HTERT RPE-1 (cell line): ENCODE measurements around the gene PARP8.

ENCODE experiments used
- in situ Hi-C: fragments of 300-500 bp; cut with MboI; formaldehyde crosslinking; loops from 4 replicates; pipeline ENCODE4 v1.14.3; 2020; ENCODE audit warnings: low sequenced_read_pairs

PARP8 gene

DNA sequence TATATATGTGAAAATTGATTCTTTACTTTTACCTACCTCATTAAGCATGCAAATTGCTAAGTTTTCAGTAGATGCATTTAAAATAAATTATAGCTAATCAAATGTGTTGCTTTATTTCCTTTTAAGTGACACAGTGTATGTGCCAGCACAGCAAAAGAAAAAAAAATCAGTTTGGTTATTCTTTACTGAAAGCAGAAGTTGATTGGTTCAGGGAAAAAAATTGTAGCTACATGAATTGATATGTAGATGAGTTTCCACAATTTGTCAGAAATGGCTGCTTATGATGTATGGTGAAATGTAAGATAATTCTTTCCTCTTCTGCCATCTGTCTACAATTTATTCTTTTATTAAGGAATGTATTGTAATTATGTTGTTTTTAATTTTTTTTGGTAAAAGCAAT is 57.8 kb downstream of the PARP8 start:
- in situ Hi-C loops: no loop called here

DNA sequence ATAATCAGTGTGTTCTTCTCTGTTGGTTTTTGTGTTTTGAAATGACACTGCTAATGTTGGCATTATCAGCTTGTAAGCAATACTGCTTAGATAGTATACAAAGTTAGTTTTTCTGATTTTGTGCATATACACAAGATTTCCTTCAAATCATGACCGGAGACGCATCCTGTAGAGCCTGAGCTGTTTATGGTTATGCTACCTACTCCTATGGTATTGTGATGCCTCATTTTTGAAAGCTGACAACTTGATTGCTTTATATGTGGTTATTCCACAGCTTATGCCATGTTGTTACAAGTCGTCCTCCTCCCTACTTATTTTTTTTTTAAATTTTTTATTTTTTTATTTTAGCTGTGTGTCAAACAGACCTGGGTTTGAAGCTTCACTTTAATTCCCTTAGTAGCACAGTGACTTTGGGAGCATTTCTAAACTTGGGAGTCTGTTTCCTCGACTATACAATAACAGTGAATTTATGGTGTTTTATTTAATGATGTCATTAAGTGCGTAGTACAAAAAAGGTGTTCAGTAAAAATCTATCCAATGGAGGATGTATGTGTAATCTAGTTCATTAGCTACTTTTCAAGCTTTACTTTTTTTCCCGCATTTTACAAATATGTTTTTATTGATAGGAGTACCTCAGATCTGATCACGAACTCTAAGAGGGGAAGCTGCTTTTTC is 59.5 kb downstream of the PARP8 start:
- in situ Hi-C loops: no loop called here

DNA sequence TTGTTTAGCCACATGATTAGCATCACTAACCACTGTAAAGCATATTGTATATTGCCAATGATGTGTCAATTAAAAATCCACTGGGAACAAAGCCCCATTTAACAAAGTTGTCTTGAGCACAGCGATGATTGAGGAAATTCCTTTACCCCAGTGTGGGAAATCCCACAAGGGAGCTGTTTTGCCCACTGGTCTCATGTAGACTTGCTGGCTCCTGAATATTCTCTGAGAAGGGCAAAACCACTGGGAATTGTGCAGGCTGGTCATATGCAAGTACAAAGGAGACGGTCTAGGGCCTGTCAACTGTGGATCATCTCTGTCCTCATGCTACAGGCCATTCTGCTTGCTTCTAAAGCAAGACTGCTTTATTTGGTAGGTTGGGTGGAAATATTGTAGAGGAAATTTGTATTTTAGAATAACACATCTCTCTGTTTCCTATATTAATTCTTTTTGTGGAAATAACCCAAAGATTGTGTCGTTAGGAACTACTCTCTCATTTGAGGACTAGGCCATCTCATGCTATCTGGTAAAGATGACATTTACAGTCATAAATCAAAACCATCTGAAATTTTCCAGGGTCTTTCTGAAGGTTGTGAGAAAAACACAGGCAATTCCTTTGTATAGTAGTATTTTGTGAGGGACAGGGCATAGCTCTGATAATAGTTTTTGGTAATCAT is 60.2 kb downstream of the PARP8 start:
- in situ Hi-C loops: no loop called here

DNA sequence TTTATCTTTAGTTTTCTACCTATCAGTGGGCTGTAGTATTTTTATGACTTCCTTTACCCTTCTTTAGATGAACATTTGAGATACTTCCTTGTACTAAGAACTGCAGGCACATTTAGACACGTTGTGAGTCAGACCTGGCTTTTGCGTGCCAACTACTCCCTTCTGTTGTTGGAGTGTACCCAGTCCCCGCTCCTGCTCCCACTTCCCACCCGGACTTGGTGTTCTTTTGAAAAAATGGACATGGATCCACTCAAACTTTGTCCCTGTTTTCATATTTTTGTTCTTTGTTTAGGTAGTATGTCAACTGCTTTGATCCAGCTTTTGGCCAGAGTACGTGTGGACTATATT is 60.7 kb downstream of the PARP8 start:
- in situ Hi-C loops: no loop called here

DNA sequence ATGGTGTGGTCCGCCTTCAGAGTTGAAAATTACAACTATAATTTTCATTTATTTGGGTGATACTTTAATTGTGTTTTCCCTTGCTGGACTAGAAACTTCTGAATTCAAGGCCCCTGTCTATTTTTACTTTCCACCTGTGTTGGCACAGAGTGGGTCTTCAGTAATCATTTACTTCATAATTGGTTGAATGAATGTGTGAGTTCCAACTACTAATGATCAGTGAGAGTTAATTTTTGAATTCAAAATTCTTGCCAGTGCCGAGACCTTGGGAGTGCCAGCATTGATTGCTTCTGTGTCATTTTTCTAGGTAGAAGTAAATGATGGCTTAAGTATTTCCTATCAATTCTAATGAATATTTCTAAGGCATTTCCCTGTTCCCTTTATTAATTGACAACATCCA is 61.4 kb downstream of the PARP8 start:
- in situ Hi-C loops: no loop called here

DNA sequence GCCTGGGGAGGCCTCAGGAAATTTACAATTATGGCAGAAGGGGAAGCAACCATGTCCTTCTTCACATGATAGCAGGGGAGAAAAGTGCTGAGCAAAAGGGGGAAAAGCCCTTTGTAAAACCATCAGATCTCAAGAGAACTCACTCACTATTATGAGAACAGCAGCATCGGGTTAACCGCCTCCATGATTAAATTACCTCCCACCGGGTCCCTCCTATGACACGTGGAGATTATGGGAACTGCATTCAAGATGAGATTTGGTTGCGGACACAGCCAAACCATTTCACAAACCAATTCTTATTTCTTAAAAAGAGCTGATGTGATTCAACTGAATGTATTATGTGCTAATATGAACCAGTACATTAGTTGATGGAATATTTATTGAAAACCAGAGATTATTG is 63.9 kb downstream of the PARP8 start:
- in situ Hi-C loops: no loop called here

DNA sequence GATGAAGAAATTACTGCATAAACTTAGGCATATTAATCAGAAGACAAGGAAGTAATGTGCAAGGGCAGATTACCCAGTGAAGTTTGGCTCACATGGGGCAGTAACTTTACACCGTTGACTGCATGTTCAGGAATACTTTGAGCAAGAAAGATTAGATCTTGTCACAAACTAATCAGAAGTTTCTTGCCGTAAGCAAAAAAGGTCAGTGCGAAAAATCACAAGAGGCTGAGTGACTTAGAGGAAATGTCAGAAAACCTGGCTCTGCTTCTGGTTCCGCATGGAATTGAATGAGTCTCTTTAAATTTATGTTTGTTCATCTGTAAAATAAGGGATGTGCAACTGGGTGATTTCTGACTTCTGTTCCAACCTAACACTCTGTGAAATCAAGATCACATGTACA is 64.4 kb downstream of the PARP8 start:
- in situ Hi-C loops: no loop called here

DNA sequence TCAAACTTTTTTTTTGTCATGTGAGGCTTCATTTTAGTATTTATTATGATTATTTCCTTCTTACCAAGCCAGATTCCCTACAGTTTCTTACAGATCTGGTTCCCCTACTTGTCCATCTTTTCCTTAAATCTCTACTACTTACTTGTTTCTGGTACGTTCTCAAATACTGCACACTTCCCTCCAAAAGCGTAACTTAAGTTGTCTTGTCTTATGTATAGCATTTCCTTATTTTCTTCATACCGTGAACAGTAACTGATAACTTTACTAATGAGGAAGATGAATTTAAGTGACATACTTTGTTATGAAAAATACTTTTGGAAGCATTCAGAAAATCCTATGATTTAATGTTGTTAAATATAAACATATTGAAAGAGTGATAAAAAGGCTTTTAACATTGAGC is 67.3 kb downstream of the PARP8 start:
- in situ Hi-C loops: no loop called here

DNA sequence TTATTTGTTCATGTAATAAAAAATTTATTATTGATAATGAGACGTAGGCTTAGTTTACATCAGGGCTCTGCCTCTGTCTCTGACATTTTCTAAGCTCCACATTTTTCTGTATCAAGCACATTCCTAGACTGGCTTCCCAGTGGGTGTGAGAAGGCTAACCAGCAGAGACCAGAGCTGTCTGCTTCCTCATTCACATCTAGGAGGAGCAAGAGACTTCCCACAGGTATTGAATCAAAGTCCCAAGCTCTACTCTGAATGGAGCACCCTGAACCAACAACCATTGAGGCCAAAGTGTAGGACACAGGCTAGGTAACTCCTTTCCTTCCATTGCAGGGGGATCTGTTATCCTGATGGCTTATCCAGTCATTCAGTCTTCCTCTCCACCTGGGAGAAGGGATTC is 72.4 kb downstream of the PARP8 start:
- in situ Hi-C loops: no loop called here

DNA sequence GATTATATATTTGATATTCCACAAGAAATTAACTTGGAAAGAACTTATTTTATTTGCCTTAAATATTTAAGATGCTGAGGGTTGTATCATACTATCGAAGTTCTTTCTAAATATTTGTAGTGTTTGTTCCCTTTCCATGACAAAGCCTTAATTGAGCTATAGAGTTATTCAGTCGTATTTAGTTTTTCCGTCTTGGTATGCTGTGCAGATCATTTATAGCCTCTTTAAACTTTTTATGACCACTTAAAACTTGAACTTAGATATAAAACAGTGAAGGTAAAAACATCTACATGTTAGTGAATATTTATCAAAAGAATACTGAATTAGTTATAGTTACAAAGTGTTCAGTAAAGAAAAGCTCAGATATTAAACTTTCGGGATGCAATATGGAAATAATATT is 74.4 kb downstream of the PARP8 start:
- in situ Hi-C loops: no loop called here

DNA sequence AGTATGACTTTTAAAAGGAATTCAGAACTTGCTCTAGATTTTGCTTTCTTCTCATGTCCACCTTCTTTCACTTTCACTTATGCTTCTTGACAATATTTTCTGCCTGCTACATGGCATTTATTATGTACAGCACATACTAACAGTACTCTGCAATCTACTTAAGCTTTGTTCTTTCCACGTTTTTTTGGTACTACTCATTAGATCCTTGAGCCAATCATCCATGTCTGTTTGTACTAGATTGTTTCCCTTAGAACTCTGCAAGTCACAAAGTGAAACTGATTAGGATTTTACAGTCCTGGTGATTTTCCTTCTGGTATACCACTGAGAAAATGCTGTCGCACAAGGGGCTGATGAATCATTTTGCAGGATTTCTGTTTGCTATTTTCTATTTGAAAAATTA is 78.3 kb downstream of the PARP8 start:
- in situ Hi-C loops: no loop called here

DNA sequence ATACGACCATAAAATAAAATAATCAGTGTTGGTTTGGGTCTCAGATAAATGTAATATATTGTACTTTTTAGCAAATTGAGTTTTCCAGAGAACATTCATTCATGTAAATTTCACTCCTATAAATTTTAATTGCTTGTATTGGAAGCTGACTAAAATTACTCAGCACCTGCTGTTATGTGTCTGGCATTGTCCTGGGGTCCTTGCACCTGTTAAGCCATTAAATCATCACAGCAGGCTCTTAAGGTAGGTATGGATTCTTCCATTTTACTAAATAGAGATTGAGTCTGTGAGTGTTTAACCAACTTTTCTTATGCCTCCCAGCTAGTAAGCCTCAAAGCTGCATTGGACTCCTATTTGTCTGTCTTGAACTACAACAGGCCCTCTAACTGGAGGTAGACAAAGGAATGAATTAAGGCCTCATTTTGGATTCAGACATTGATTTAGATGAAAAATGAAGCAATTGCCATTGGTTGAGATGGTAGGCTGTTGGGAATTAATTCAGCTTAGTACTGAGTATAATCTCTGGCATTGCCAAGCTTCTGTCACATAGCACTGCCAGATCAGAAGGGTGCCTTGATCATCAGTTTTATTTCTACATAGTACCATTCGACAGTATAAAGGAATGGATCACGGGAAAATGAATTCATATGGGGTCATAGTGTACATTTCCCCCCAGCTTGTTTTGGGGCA is 78.9 kb downstream of the PARP8 start:
- in situ Hi-C loops: no loop called here

DNA sequence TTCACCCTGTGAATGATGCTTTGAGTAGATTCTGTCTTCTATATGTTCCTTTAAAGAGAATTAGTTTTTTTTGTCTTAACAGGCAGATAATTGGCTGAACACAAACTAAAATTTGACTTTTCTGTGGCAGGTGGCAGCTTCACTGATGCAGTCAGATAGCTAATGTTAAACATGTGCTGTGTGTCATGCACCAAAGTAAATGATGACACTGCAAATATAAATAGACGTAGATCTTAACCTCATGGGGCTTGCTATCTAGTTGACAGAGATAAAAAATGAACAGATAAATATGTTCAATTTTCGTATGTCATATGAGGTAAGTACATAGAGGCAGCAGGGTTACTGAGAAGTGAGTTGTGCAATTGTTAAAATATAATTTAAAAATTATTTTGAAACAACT is 82.7 kb downstream of the PARP8 start:
- in situ Hi-C loops: no loop called here

DNA sequence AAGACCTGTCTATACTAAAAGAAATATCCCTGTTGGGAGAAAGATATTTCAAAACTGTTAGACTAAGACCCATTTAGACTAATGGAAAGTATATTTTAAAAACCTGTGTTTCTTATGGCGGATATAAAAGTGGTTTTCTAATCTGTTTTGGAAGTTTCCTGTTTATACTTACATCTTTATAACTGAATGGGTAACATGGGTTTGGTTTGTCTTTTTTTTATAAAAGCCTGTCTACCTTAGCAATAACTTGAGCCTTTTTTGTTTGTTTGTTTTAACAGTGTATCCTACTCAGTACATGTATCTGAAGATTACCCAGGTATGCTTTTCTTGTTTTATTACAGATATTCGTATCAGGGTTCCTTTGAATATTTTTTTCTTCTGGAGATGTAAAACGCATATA is 83.4 kb downstream of the PARP8 start:
- in situ Hi-C loops: no loop called here

DNA sequence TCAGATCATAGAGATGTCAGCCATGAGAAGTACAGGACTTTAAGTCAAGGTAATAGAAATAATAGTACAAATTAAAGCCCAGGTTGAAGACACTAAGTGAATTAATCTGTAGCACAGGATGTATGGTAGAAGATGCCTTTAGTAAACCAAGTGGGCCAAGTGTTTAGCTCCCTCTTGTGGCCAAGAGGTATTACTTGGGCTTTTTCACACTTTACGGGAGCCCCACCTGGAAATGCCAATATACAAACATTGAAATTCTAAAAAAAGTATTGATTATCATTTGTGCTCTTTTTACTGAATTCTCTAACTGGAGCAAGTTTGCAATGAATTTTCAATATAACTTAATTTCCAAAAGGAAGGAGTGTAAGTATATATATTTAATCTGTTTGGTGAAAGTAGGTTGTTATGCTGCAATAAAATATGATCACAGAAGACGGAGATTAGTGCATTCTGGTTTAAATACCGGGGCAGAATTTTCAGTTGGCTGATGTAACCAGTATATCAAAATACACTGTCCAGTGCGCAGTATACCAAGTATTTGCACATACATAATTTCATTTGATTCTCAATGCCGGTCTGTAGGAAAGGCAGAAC is 84.7 kb downstream of the PARP8 start:
- in situ Hi-C loops: no loop called here

DNA sequence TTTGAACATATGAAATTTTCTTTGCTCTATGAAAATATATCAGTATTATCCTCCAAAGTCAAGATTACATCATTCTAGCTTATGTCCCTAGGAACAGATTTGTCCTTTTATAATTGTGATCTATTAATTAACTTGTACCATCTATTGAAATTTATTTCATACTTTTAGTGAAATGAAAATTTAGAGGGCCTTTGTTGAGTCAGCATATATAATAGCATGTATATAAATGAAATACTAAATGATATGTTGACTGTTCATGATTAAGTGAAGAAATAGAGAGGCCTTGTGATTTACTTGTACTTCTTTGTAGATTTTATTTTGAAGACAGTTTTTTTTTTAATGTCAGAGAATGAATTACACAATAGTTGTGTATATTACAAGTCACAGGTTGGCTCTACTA is 86.4 kb downstream of the PARP8 start:
- in situ Hi-C loops: no loop called here

DNA sequence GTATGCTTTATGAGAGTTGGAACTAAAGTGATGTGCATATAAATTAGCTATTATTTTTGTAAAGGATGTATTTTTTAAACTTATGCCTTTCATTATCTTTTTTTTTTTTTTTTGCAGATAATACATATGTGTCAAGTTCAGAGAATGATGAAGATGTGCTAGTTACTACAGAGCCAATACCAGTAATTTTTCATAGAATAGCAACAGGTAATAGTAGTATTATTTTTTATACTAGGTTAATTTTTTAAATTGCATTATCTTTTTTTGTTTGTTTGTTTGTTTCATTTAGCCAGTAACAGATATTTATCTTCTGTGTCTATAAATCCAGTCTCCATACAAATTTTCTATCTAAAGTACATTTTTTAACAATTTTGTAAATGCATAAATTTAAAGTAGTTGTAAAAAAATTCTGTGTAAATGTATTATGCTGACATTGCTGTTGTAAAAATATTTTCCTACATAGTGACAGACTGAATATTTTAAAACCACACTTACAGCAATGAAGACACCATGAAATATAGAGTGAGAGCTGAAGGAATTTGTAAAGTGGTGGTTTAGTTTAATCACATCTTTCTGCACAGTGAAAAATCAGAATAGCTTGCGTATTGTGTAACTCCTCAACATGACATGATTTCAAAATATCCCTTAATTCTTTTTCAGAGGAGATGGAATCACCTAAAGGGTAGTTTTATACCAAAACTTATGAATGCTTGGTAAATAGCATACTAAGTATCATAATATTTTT is 93.3 kb downstream of the PARP8 start:
- in situ Hi-C loops: no loop called here

DNA sequence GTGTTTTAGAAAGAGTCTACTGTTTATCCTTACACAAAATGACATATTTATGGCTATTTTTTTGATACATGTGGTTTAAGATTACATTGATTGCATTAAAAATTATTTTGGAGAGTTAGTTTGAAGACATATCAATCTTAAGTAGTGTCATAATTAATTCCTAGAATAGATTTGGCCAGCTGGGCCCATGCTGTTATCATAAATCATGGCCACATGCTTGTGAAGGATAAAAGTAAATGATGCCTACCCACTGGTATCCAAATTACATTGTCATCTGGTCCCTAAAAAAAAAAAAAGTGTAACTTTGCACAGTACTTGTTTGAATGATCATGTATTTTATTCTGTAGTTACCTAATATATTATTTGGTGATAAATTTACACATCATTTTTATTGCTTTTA is 96.9 kb downstream of the PARP8 start:
- in situ Hi-C loops: no loop called here

DNA sequence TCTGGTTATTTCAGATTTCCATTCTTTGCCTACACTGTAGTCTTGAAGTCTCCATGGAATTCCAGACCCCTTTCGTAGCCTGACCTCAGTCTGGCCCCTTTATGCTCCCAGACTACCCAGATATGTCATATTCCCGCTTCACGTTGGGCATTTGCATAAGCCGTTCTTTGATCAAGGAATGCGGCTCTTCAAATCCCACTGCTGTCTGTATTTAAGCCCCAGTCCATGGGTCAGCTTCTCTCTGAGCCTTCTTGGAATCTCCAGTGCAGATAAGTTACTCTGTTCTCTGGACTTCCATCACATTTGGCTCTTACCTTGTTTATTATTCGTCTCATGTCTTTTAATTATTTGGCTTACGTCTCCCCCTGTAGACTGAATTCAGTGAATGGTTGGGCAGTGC is 97.4 kb downstream of the PARP8 start:
- in situ Hi-C loops: no loop called here

DNA sequence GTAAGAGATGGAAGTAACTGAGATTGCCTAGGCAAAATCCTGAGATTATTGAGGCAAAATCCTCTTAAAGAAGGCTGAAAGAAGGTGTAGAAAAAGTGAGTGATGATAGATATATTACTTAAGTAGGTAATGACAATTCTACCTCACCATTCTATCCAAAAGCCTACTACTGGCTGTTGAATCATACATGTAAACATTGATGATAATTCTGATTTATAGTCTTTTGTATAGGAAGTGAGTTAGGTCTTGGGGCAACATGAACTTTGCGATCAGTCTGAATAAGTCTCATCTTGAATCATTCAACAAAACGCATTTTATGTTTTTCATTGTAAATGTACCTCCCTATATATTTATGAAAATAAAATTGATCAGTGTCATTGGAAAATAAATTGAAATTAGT is 99.6 kb downstream of the PARP8 start:
- in situ Hi-C loops: no loop called here

DNA sequence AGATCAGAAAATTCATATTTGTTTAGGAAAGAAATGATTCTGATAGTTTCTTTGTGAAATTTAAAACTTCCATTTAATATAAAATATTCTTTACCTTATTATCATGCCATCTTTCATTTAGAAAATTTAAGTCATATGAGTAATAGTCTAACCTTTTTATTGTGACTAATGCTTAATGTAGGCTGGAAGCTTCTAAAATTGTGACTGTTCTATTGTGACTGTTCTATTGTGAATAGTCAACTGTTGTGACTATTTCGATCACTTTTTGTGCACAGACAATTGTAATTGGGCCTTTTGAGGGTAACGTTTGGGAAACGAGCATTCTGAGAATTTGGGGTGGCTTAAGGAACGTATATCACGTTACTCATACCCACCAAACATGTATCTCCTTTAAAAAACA is 100.0 kb downstream of the PARP8 start:
- in situ Hi-C loops: no loop called here
